GM12892 (cell line): Measurements from ENCODE around the gene HID1.

Source experiments
- DNase-seq: peaks from one replicate; pipeline ENCODE4 v3.0.0; 2011; ENCODE audit not compliant: insufficient read length
- FAIRE-seq: peaks from 2 replicates; lab custom pipeline; 2011; peaks lifted over from hg19 to GRCh38; lab: Jason Lieb, UNC
- POLR2A ChIP-seq: IDR thresholded peaks from 2 replicates; pipeline ENCODE4 v1.6.1; 2011; ENCODE audit warnings: low read depth, low read length, control low read depth
- POLR2AphosphoS5 ChIP-seq: IDR thresholded peaks from 2 replicates; pipeline ENCODE4 v1.6.1; 2011; ENCODE audit warnings: low read depth, low read length, control low read depth
- TAF1 ChIP-seq: IDR thresholded peaks from 2 replicates; pipeline ENCODE4 v1.6.1; 2011; ENCODE audit warnings: low read depth, mild to moderate bottlenecking, control low read depth, low read length, borderline replicate concordance

Gene HID1

GRCh38 chr17:74951680-74952421 lies 20.7 kb downstream of the HID1 start:
- TF ChIP-seq TAF1 (no peak), POLR2A (no peak), POLR2AphosphoS5 (no peak)
- no peak for DNase-seq
- FAIRE-seq: no peak

- no peak for FAIRE-seq
- DNase-seq: no peak
- TF ChIP-seq TAF1 (no peak), POLR2AphosphoS5 (no peak), POLR2A (no peak)
Measured at GRCh38 chr17:74951065-74951464, 21.5 kb downstream of the HID1 start.

GRCh38 chr17:74950207-74950606 lies 22.4 kb downstream of the HID1 start:
- FAIRE-seq: no peak
- no peak for DNase-seq
- no peak for TF ChIP-seq POLR2AphosphoS5
- no peak for TF ChIP-seq POLR2A
- TF ChIP-seq TAF1: no peak

GRCh38 chr17:74949455-74950115 lies 23.0 kb downstream of the HID1 start:
- no peak for FAIRE-seq
- DNase-seq: no peak
- no peak for TF ChIP-seq POLR2A

GRCh38 chr17:74947041-74947754 lies 25.4 kb downstream of the HID1 start:
- FAIRE-seq: no peak
- DNase-seq: no peak
- TF ChIP-seq POLR2AphosphoS5: no peak
- TF ChIP-seq TAF1: no peak
- no peak for TF ChIP-seq POLR2A

- DNase-seq: no peak
- no peak for FAIRE-seq
- TF ChIP-seq TAF1 (no peak), POLR2AphosphoS5 (no peak), POLR2A (no peak)
Measured at GRCh38 chr17:74946641-74947040, 25.9 kb downstream of the HID1 start.

GRCh38 chr17:74945543-74945942 lies 27.0 kb downstream of the HID1 start:
- FAIRE-seq: peak; percentile 81
- no peak for DNase-seq
- TF ChIP-seq TAF1 (no peak), POLR2A (peak; percentile 54; the same call in 1 of the 2 replicates)

- TF ChIP-seq POLR2AphosphoS5 (no peak), TAF1 (no peak), POLR2A (no peak)
- FAIRE-seq: no peak
Measured at GRCh38 chr17:74943808-74944522, 28.6 kb downstream of the HID1 start.

GRCh38 chr17:74941128-74941725 lies 31.3 kb downstream of the HID1 start:
- DNase-seq: no peak
- FAIRE-seq: no peak
- no peak for TF ChIP-seq POLR2A
- no peak for TF ChIP-seq POLR2AphosphoS5
- TF ChIP-seq TAF1: no peak

More at GRCh38 chr17:74943808-74944522, 28.6 kb downstream of the HID1 start:
- DNase-seq: no peak

GRCh38 chr17:74939534-74939933 lies 33.0 kb downstream of the HID1 start:
- DNase-seq: no peak
- TF ChIP-seq TAF1 (no peak), POLR2AphosphoS5 (no peak), POLR2A (no peak)
- no peak for FAIRE-seq

- TF ChIP-seq POLR2AphosphoS5 (no peak), POLR2A (no peak), TAF1 (no peak)
- FAIRE-seq: no peak
Measured at GRCh38 chr17:74938194-74938950, 34.2 kb downstream of the HID1 start.

More at GRCh38 chr17:74938194-74938950, 34.2 kb downstream of the HID1 start:
- DNase-seq: no peak
